ENCODE results near the gene PSMD12.
"Not testable (repeated sequence)": the region's sequence is repeated elsewhere in the genome, so short reads cannot be mapped to it uniquely, and the experiment has no call there.

GRCh38 chr17:67331381-67332161 lies 34.8 kb downstream of the PSMD12 start:
- not testable (repeated sequence) for TF ChIP-seq CTCF, POLR2AphosphoS5, POLR2A (IDR thresholded peaks at IDR 0.05)

Measured in prostate gland (tissue), 2 donors.